HepG2 (cell line): ENCODE data around the gene SYAP1. TPM values are rescaled to one million over a fixed set of nuclear protein-coding genes. Genes with fewer than 3 reads are reported as not detected.

Source experiments
- ATAC-seq: fragments of 200-7000 bp; cut with Tn5 transposase; 3 replicates; pipeline ENCODE4 v1.9.1; 2020; ENCODE audit warnings: mild to moderate bottlenecking, moderate library complexity
- BruUV-seq: library from RNA; stranded (reverse); fragments of 400-500 nt; replicated peaks from 2 replicates; lab custom pipeline; 2021; lab: Mats Ljungman, UMichigan
- CTCF ChIA-PET: fragments of 300-600 bp; formaldehyde crosslinking; extraction: SDS; loops from one replicate; lab custom pipeline; 2021; ENCODE audit warnings: low total read pairs, inconsistent platforms, low intra/inter-chr PET ratio; lab: Yijun Ruan, JAX
- POLR2A ChIA-PET: fragments of 350-600 bp; sonication (Branson Sonifier 250); formaldehyde crosslinking; loops from one replicate; lab custom pipeline; 2020; ENCODE audit warnings: antibody characterized with exemption, inconsistent platforms; lab: Yijun Ruan, JAX
- DNase-seq: peaks from one replicate; pipeline ENCODE4 v3.0.0-alpha.2; 2015; ENCODE audit warnings: low spot score
- FAIRE-seq: peaks from 3 replicates; lab custom pipeline; 2011; peaks lifted over from hg19 to GRCh38; lab: Jason Lieb, UNC
- H2AFZ ChIP-seq: one replicate; pipeline ENCODE4 v1.6.1; 2011; ENCODE audit warnings: low read length, inconsistent platforms
- H3K27ac ChIP-seq: fragments of 300-600 bp; 3 replicates; pipeline ENCODE4 v1.8.0; 2011; ENCODE audit warnings: mixed run types, mild to moderate bottlenecking, mixed read lengths, low read length, inconsistent platforms; ENCODE audit not compliant: insufficient read depth; ENCODE audit errors: extremely low read length
- H3K27me3 ChIP-seq, 2 experiments: fragments of 200-600 bp in 1 of 2; 2 replicates in 1 of 2; 3 replicates in 1 of 2; pipeline versions ENCODE4 v1.6.0 to v1.8.0; 2011; ENCODE audit warnings: low read length in 2 of 2, mild to moderate bottlenecking in 2 of 2, moderate library complexity in 2 of 2, inconsistent platforms in 1 of 2; ENCODE audit not compliant: insufficient read depth in 2 of 2, control insufficient read depth in 1 of 2
- H3K36me3 ChIP-seq, 2 experiments: fragments of 200-600 bp in 1 of 2; replicated peaks in 1 of 2; 2 replicates in 1 of 2; 3 replicates in 1 of 2; pipeline versions ENCODE4 v1.5.1 to v1.8.0; 2011; ENCODE audit warnings: low read length in 2 of 2, inconsistent platforms in 1 of 2; ENCODE audit not compliant: insufficient read depth in 2 of 2, control insufficient read depth in 1 of 2
- H3K4me1 ChIP-seq: 2 replicates; pipeline ENCODE4 v1.5.1; 2012; ENCODE audit warnings: low read length, inconsistent platforms; ENCODE audit not compliant: insufficient read depth
- H3K4me2 ChIP-seq: 2 replicates; pipeline ENCODE4 v1.6.0; 2011; ENCODE audit warnings: low read depth, low read length, inconsistent platforms
- H3K4me3 ChIP-seq, 3 experiments: fragments of 200-600 bp in 1 of 3; sonication (generic), shearing (Covaris generic) in 1 of 3; replicated peaks in 1 of 3; 2 replicates each; pipeline ENCODE4 v1.5.1; 2011 to 2016; ENCODE audit warnings: low read length in 3 of 3, inconsistent platforms in 2 of 3, low read depth in 2 of 3, mild to moderate bottlenecking in 2 of 3, control low read depth in 1 of 3, mixed read lengths in 1 of 3; ENCODE audit not compliant: insufficient read depth in 1 of 3
- H3K79me2 ChIP-seq: one replicate; pipeline ENCODE4 v1.6.1; 2011; ENCODE audit warnings: low read length, inconsistent platforms; ENCODE audit not compliant: insufficient read depth
- H3K9ac ChIP-seq: 2 replicates; pipeline ENCODE4 v1.6.0; 2011; ENCODE audit warnings: mild to moderate bottlenecking, low read depth, low read length, inconsistent platforms; ENCODE audit not compliant: insufficient read depth
- H3K9me3 ChIP-seq: 2 replicates; pipeline ENCODE4 v1.5.1; 2012; ENCODE audit warnings: mild to moderate bottlenecking, low read length
- H4K20me1 ChIP-seq: 2 replicates; pipeline ENCODE4 v1.6.0; 2011; ENCODE audit warnings: inconsistent platforms, mild to moderate bottlenecking, low read length, moderate library complexity; ENCODE audit not compliant: insufficient read depth
- AHR ChIP-seq: IDR thresholded peaks from 2 replicates; pipeline ENCODE4 v1.6.1; 2018; ENCODE audit warnings: missing genetic modification reagents, missing compliant biosample characterization
- BCL6 ChIP-seq: IDR thresholded peaks from 2 replicates; pipeline ENCODE4 v1.6.1; 2016; ENCODE audit warnings: missing genetic modification reagents, missing compliant biosample characterization
- CEBPB ChIP-seq: IDR thresholded peaks from 2 replicates; pipeline ENCODE4 v1.6.1; 2011; ENCODE audit warnings: low read depth, low read length, improper control_type of control experiment, borderline replicate concordance
- CEBPG ChIP-seq: IDR thresholded peaks from 2 replicates; pipeline ENCODE4 v1.6.1; 2016
- FOSL1 ChIP-seq: sonication (generic); formaldehyde crosslinking; IDR thresholded peaks from 2 replicates; pipeline ENCODE4 v1.9.0; 2021; ENCODE audit warnings: missing genetic modification reagents, borderline replicate concordance
- FOXA3 ChIP-seq: IDR thresholded peaks from 2 replicates; pipeline ENCODE4 v1.6.1; 2016; ENCODE audit warnings: missing genetic modification reagents, missing compliant biosample characterization
- FOXJ3 ChIP-seq: sonication (generic); formaldehyde crosslinking; IDR thresholded peaks from 2 replicates; pipeline ENCODE4 v1.4.0; 2020; ENCODE audit warnings: missing genetic modification reagents, mild to moderate bottlenecking, borderline replicate concordance
- FOXK1 ChIP-seq: sonication (generic); formaldehyde crosslinking; IDR thresholded peaks from 2 replicates; pipeline ENCODE4 v1.4.0; 2020; ENCODE audit warnings: low read depth, missing genetic modification reagents, borderline replicate concordance
- HNF4A ChIP-seq: sonication (generic); formaldehyde crosslinking; IDR thresholded peaks from 2 replicates; pipeline ENCODE4 v1.4.0; 2020; ENCODE audit warnings: missing genetic modification reagents
- HNF4G ChIP-seq, 2 experiments: sonication (generic) in 1 of 2; formaldehyde crosslinking in 1 of 2; IDR thresholded peaks; 2 replicates each; pipeline versions ENCODE4 v1.4.0 to v1.6.1; 2011 to 2020; ENCODE audit warnings: borderline replicate concordance in 2 of 2, low read depth in 2 of 2, mild to moderate bottlenecking in 2 of 2, low read length in 1 of 2, missing genetic modification reagents in 1 of 2, moderate library complexity in 1 of 2
- KAT8 ChIP-seq: IDR thresholded peaks from 2 replicates; pipeline ENCODE4 v1.6.1; 2016; ENCODE audit warnings: missing genetic modification reagents, missing compliant biosample characterization
- MIXL1 ChIP-seq: IDR thresholded peaks from 2 replicates; pipeline ENCODE4 v1.6.1; 2016
- PITX1 ChIP-seq: sonication (generic); formaldehyde crosslinking; IDR thresholded peaks from 2 replicates; pipeline ENCODE4 v1.5.1; 2020; ENCODE audit warnings: mild to moderate bottlenecking, missing genetic modification reagents
- SALL1 ChIP-seq: sonication (generic); formaldehyde crosslinking; IDR thresholded peaks from 2 replicates; pipeline ENCODE4 v1.8.0; 2022; ENCODE audit warnings: mild to moderate bottlenecking, missing genetic modification reagents
- THAP11 ChIP-seq: IDR thresholded peaks from 2 replicates; pipeline ENCODE4 v1.6.1; 2016; ENCODE audit warnings: missing biosample characterization, missing genetic modification reagents
- ZNF644 ChIP-seq: IDR thresholded peaks from 2 replicates; pipeline ENCODE4 v1.6.1; 2016; ENCODE audit warnings: low read depth
- ZNF674 ChIP-seq: sonication (generic); formaldehyde crosslinking; IDR thresholded peaks from 2 replicates; pipeline ENCODE4 v1.5.0; 2020; ENCODE audit warnings: low read depth, mild to moderate bottlenecking, missing genetic modification reagents
- WGBS: methylation state at CpG from one replicate; pipeline ENCODE4 v1.1.6; 2017; ENCODE audit warnings: low lambda C conversion rate; 5-methylcytosine and 5-hydroxymethylcytosine counted together
- in situ Hi-C: cut with HindIII; loops from 2 replicates; pipeline ENCODE4 v1.10.0; 2017; ENCODE audit warnings: low pct_unique_long_range_greater_than_20kb; ENCODE audit not compliant: extremely low pct_ligation_motif_present
- intact Hi-C: fragments of 100-400 bp; cut with micrococcal nuclease; formaldehyde crosslinking; loops from one replicate; pipeline ENCODE4 v1.10.0; 2022; ENCODE audit not compliant: unreplicated experiment
- polyA plus RNA-seq, 8 experiments: library from polyadenylated mRNA; depleted of rRNA in 3 of 8; stranded (reverse) in 7 of 8; unstranded in 1 of 8; fragments of >200 nt; fragmentation: Illumina TruSeq in 4 of 8; extraction: Trizol in 4 of 8; gene quantifications; 2 replicates each; pipeline versions ENCODE4 v1.2.1 to v1.2.3, GENCODE V29; 2011 to 2016; ENCODE audit warnings: low read depth in 4 of 8, missing spikeins in 1 of 8, mixed read lengths in 1 of 8; ENCODE audit not compliant: insufficient read depth in 1 of 8
- total RNA-seq, 5 experiments: library from RNA; depleted of rRNA; stranded (reverse); fragments of >200 nt; fragmentation: Illumina TruSeq; extraction: Trizol; gene quantifications; 2 replicates each; pipeline ENCODE4 v1.2.3, GENCODE V29; 2016; ENCODE audit warnings: low read depth in 1 of 5
- TF ChIP-seq, protein P1 (sequence below): sonication (generic); formaldehyde crosslinking; IDR thresholded peaks from 2 replicates; pipeline ENCODE4 v1.5.0; 2020; ENCODE audit warnings: missing genetic modification reagents

The SYAP1 gene
- total and polyA plus RNA-seq, 2 of the 13 experiments (the other 11 are each of a cell fraction or from before 2014, with no cell fraction given): 4.9 to 18.5 TPM

DNA sequence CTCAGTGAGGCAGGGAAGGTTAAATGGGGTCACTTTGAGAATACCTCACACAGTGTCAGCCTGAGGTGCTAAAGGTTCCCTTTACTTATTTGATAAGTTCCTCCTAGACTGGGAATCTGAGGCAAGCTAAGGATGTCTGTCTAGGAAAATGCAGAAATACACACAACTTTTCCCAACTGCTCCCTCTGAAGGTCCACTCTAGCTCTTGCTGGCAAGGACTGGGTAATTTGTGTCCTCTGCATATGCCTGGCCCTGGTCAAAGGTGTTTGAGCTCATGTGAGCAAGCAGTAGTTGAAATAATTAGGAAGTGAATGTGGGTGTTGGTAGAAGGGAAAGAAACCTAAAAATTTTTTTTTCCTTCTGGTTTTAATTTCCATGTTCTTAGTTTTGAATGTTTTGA, 88.1 kb downstream of the SYAP1 start:
- Histone ChIP-seq H3K79me2 (peaks cover 55% of the 10 kb centered on the region), H3K4me1 (peaks cover 18% of the 10 kb centered on the region), H3K4me3 (peak overlapping the region in 2 of 3 experiments; percentile 16 to 40; a peak in 1 of 6 replicates), H3K36me3 (no peaks in the 10 kb centered on the region), H3K9ac (0 out of 2 replicates have a peak overlapping the region, but pooled peaks have one; percentile 40), H3K27ac (peak overlapping the region; percentile 48), H3K27me3 (no peaks in the 10 kb centered on the region), H3K4me2 (peak overlapping the region; percentile 42), H4K20me1 (peaks cover 2% of the 10 kb centered on the region), H3K9me3 (no peaks in the 10 kb centered on the region), H2AFZ (no peak overlapping the region)
- FAIRE-seq (no peak), DNase-seq (no peak), ATAC-seq (peak; percentile 70)
- intact Hi-C loops: no loop called here
- POLR2A ChIA-PET: interaction anchor here (1.3 to 2.1 kb wide), 3 partner anchors 22 to 88 kb away, joined by 6 to 16 read pairs (median 6); partner anchors contain the start of genes SYAP1 and TXLNG
- in situ Hi-C loops: no loop called here
- no TSS peak for BruUV-seq
- CTCF ChIA-PET: no interaction called here
- TF ChIP-seq THAP11 (CRISPR knock-in tag) (0 out of 2 replicates have a peak, but pooled peaks have one; percentile 6), FOSL1 (CRISPR knock-in tag) (no peak), ZNF674 (no peak), AHR (CRISPR knock-in tag) (no peak), BCL6 (CRISPR knock-in tag) (0 out of 2 replicates have a peak, but pooled peaks have one; percentile 19)

DNA sequence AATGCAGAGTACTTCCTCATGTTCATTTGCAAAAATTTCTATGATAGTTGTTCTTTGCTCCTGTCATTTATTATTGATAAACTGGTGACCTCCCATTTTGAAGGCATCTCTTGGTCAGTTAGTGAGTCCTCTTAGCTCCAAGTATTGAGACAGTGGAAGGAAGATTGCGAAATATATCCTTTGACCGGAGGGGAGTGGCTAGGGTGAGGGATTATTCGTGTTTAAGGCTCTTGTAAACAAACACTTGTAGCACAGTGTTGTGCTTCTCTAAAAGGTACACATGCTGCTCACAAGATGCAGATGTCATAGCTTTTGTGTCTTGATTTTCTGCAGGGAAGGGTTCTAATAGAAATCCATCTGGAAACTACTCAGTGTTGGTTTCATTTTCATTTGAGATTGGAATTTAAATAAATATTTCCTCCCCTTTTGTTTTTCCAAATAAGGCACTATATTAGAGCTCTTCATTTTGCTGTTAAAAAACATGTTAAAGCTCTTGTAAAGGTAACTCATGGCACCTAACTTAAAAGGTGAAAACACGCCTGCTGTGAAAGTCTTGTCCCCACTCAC, 88.6 kb downstream of the SYAP1 start:
- FAIRE-seq: peak; percentile 63
- Histone ChIP-seq H3K4me1 (peaks cover 18% of the 10 kb centered on the region), H3K9ac (no peak overlapping the region), H3K36me3 (no peaks in the 10 kb centered on the region), H3K4me3 (peak overlapping the region in 2 of 3 experiments; percentile 16 to 40; a peak in 2 of 6 replicates), H2AFZ (no peak overlapping the region), H3K27ac (peak overlapping the region; percentile 48), H4K20me1 (peaks cover 2% of the 10 kb centered on the region), H3K9me3 (no peaks in the 10 kb centered on the region), H3K4me2 (peak overlapping the region; percentile 42; the same call in 1 of the 2 replicates), H3K79me2 (peaks cover 55% of the 10 kb centered on the region), H3K27me3 (no peaks in the 10 kb centered on the region)
- ATAC-seq: peak; percentile 90
- no TSS peak for BruUV-seq
- peak; percentile 64 for DNase-seq
- in situ Hi-C loops (no loop called here), intact Hi-C loops (no loop called here)
- ChIA-PET POLR2A (interaction anchor here (1.3 to 2.1 kb wide), 3 partner anchors 22 to 89 kb away, joined by 6 to 16 read pairs (median 6); partner anchors contain the start of genes SYAP1 and TXLNG), CTCF (no interaction called here)
- WGBS: 30% methylated on average over 4 of the region's 4 CpGs
- peak; percentile 95 for TF ChIP-seq CEBPG
- TF ChIP-seq HNF4A: peak; percentile 70
- peak; percentile 69 for TF ChIP-seq FOXA3 (CRISPR knock-in tag)
- TF ChIP-seq FOXJ3: 0 out of 2 replicates have a peak, but pooled peaks have one; percentile 49
- TF ChIP-seq PITX1 (CRISPR knock-in tag): peak; percentile 77
- peak; percentile 21; the same call in 1 of the 2 replicates for TF ChIP-seq KAT8 (CRISPR knock-in tag)
- TF ChIP-seq SALL1 (CRISPR knock-in tag): peak; percentile 25; the same call in 1 of the 2 replicates
- TF ChIP-seq, protein P1, sequence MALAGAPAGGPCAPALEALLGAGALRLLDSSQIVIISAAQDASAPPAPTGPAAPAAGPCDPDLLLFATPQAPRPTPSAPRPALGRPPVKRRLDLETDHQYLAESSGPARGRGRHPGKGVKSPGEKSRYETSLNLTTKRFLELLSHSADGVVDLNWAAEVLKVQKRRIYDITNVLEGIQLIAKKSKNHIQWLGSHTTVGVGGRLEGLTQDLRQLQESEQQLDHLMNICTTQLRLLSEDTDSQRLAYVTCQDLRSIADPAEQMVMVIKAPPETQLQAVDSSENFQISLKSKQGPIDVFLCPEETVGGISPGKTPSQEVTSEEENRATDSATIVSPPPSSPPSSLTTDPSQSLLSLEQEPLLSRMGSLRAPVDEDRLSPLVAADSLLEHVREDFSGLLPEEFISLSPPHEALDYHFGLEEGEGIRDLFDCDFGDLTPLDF (CRISPR knock-in tag): no peak
- TF ChIP-seq FOXK1 (CRISPR knock-in tag): peak; percentile 44; the same call in 1 of the 2 replicates
- 0 out of 2 replicates have a peak, but pooled peaks have one; percentile 37 for TF ChIP-seq MIXL1 (CRISPR knock-in tag)
- TF ChIP-seq ZNF644 (CRISPR knock-in tag): no peak
- peak; percentile 53; the same call in 1 of the 2 replicates for TF ChIP-seq HNF4G (IDR thresholded peaks at IDR 0.05; ENCODE audit: borderline replicate concordance, low read depth, low read length)
- TF ChIP-seq HNF4G (CRISPR knock-in tag; IDR thresholded peaks at IDR 0.05; ENCODE audit: borderline replicate concordance, low read depth): no peak
- peak; percentile 98 for TF ChIP-seq CEBPB
